ENCODE data around the gene INTS2.
"Not testable (repeated sequence)": the region's sequence is repeated elsewhere in the genome, so short reads cannot be mapped to it uniquely, and the experiment has no call there.

INTS2 gene

DNA sequence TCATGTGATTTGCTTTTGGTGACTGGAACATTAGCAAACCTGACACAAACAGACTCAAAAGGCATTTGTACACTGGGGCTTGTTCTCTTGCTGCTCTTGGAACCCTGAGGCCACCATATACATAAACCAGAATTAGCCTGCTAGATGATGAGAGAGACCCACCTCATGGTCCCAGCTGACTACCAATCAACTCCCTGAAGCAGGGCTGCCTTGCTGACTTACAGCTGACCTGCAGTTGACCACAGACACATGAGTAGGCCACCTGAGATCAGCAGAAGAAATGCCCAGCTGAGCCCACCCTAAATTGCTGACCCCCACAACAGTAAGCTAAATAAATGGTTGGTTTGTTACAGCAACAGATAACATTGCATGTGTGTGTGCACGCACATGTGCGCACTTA lies 93.2 kb downstream of the INTS2 start:
- H3K4me1 Mint-ChIP-seq (ENCODE audit: low read depth): no peaks in the 10 kb centered on the region
- no peaks in the 10 kb centered on the region for H3K36me3 Mint-ChIP-seq (ENCODE audit: low read depth)
- no peaks in the 10 kb centered on the region for H3K27me3 Mint-ChIP-seq
- H3K9me3 Mint-ChIP-seq: no peaks in the 10 kb centered on the region
- intact Hi-C loops (cut with micrococcal nuclease): no loop called here
- no peak overlapping the region for H3K4me3 Mint-ChIP-seq
- no peak overlapping the region for H3K27ac Mint-ChIP-seq

DNA sequence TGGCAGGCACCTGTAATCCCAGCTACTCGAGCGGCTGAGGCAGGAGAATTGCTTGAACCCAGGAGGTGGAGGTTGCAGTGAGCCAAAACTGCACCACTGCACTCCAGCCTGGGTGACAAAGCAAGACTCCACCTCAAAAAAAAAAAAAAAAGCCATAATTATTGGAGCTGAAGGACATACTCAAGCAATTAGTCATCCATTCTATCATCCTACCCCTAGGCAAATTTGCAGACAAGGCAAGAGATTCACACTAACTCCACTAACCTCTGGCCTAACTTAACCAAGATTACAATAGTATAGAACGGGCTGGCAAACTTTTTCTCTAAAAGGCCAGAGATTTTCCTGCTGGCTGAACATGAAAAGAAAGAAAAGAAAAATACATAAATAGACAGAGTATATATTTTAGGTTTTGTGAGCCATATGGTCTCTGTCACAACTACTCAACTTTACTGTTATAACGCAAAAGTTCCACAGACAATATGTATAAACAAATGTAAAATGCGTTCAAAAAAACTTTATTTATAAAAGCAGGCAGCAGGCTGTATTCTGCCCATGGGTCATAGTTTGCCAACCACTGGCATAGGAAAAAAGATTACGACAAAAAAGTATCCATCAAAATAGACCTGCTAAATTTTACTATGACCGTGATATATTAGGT lies 94.1 kb downstream of the INTS2 start:
- Mint-ChIP-seq H3K27me3 (no peaks in the 10 kb centered on the region), H3K4me1 (ENCODE audit: low read depth) (no peaks in the 10 kb centered on the region), H3K4me3 (no peak overlapping the region), H3K27ac (no peak overlapping the region), H3K9me3 (no peaks in the 10 kb centered on the region), H3K36me3 (ENCODE audit: low read depth) (no peaks in the 10 kb centered on the region)
- intact Hi-C loops (cut with micrococcal nuclease): no loop called here

DNA sequence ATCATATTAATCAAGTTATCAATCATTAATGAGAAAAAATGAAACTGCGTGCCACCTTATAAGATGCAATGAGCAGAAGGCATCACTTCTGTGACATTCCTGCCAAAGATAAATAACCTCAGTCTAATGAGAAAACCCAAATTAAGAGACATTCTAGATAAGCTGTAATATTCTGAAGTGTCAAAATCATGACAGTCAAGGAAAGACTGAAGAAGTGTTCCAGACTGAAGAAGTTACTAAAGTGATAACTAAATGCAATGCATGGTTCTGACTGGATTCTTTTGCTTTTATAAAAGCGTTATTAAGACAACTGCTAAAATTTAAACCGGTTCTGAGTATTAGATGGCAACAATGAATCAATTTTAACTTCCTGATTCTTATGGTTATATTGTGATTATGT lies 95.3 kb downstream of the INTS2 start:
- H3K27ac Mint-ChIP-seq: no peak overlapping the region
- H3K27me3 Mint-ChIP-seq: no peaks in the 10 kb centered on the region
- intact Hi-C loops (cut with micrococcal nuclease): no loop called here
- no peaks in the 10 kb centered on the region for H3K4me1 Mint-ChIP-seq (ENCODE audit: low read depth)
- no peaks in the 10 kb centered on the region for H3K9me3 Mint-ChIP-seq
- H3K36me3 Mint-ChIP-seq (ENCODE audit: low read depth): no peaks in the 10 kb centered on the region
- no peak overlapping the region for H3K4me3 Mint-ChIP-seq

DNA sequence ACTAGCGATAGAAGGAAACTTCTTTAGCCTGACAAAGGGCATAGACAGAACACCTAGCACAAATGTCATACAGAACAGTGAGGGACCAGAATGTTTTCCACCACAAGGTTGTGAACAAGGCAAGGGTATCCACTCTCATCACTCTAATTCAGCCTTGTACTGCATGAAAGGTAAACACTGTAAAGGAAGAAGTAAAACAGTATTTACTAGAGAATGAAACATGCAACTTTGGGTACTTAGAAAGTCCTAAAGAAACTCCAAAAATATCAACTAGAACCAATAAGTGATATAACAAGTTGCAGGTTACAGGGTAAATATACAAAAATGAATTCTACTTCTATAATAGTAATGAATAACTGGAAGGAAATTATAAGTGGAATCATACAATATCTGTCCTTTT lies 96.7 kb downstream of the INTS2 start:
- Mint-ChIP-seq H3K27ac (no peak overlapping the region), H3K27me3 (no peaks in the 10 kb centered on the region), H3K4me1 (ENCODE audit: low read depth) (no peaks in the 10 kb centered on the region), H3K9me3 (no peaks in the 10 kb centered on the region), H3K4me3 (no peak overlapping the region), H3K36me3 (ENCODE audit: low read depth) (no peaks in the 10 kb centered on the region)
- intact Hi-C loops (cut with micrococcal nuclease): no loop called here

DNA sequence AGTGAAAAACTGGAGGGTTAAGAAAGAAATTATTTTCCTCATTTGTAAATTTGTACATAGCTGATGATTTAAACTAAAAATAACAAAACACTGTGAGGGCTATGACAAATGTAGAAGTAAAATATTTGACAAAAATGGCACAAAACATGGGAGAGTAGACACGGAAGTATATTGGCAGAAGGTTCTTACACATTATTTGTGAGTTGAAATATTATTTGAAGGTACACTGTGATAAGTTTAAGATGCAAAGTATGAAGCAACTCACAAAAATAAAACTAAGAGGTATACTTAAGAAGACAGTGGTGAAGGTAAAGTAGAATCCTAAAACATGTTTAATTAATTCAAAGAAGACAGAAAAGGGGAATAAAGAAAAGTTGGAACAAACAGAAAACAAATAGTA lies 99.1 kb downstream of the INTS2 start:
- intact Hi-C loops (cut with micrococcal nuclease): no loop called here
- Mint-ChIP-seq H3K27me3 (no peaks in the 10 kb centered on the region), H3K9me3 (no peaks in the 10 kb centered on the region), H3K4me1 (ENCODE audit: low read depth) (no peaks in the 10 kb centered on the region), H3K27ac (no peak overlapping the region), H3K4me3 (no peak overlapping the region), H3K36me3 (ENCODE audit: low read depth) (no peaks in the 10 kb centered on the region)

DNA sequence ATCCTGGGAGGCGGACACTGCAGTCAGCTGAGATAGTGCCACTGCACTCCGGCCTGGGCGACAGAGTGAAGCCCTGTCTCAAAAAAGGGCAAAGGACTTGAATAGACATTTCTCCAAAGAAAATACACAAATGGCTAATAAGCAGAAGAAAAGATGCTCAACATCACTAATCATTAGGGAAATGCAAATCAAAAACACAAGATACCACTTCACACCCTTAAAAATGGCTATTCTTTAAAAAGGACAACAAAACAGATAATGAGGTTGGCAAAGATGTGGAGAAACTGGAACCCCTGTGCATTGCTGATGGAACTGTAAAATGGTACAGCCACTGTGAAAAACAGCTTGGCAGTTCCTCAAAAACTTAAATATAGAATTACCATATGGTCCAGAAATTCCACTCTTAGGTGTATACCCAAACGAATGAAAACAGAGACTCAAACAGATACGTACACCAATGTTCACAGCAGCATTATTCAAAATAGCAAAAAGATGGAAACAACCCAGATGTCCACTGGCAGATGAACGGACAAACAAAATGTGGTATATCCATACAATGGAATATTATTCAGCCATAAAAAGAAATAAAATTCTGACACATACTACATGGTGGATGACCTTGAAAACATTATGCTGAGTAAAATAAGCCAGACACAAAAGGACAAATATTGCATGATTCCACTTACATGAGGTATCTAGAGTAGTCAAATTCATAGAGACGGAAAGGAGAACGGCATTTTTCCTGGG lies 100.0 kb downstream of the INTS2 start:
- H3K27ac Mint-ChIP-seq: no peak overlapping the region
- no peaks in the 10 kb centered on the region for H3K9me3 Mint-ChIP-seq
- no peak overlapping the region for H3K4me3 Mint-ChIP-seq
- intact Hi-C loops (cut with micrococcal nuclease): no loop called here
- H3K4me1 Mint-ChIP-seq (ENCODE audit: low read depth): no peaks in the 10 kb centered on the region
- no peaks in the 10 kb centered on the region for H3K36me3 Mint-ChIP-seq (ENCODE audit: low read depth)
- H3K27me3 Mint-ChIP-seq: no peaks in the 10 kb centered on the region

DNA sequence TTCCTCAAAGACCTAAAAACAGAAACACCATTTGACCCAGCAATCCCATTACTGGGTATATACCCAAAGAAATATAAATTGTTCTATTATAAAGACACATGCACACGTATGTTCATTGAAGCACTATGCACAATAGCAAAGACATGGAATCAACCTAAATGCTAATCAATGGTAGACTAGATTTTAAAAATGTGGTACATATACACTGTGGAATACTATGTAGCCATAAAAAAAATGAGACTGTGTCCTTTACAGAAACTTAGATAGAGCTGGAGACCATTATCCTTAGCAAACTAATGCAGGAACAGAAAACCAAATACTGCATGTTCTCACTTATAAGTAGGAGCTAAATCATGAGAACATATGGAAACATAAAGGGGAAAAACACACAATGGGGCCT lies 100.9 kb downstream of the INTS2 start:
- H3K27me3 Mint-ChIP-seq; H3K4me1 Mint-ChIP-seq (ENCODE audit: low read depth); H3K4me3 Mint-ChIP-seq; H3K36me3 Mint-ChIP-seq (ENCODE audit: low read depth); H3K27ac Mint-ChIP-seq; intact Hi-C loops (cut with micrococcal nuclease); H3K9me3 Mint-ChIP-seq: not testable (repeated sequence)

DNA sequence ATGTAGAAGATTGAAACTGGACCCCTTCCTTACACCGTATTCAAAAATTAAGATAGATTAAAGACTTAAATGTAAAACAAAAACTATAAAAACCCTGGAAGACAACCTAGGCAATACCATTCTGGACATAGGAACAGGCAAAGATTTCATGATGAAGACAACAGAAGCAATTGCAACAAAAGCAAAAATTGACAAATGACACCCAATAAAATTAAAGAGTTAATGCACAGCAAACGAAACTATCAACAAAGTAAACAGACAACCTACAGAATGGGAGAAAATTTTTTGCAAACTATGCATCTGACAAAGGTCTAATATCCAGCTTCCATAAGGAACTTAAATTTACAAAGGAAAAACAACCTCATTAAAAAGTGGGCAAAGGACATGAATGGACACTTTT lies 101.6 kb downstream of the INTS2 start:
- intact Hi-C loops (cut with micrococcal nuclease); H3K4me1 Mint-ChIP-seq (ENCODE audit: low read depth); H3K27me3 Mint-ChIP-seq; H3K36me3 Mint-ChIP-seq (ENCODE audit: low read depth); H3K4me3 Mint-ChIP-seq; H3K27ac Mint-ChIP-seq; H3K9me3 Mint-ChIP-seq: not testable (repeated sequence)

DNA sequence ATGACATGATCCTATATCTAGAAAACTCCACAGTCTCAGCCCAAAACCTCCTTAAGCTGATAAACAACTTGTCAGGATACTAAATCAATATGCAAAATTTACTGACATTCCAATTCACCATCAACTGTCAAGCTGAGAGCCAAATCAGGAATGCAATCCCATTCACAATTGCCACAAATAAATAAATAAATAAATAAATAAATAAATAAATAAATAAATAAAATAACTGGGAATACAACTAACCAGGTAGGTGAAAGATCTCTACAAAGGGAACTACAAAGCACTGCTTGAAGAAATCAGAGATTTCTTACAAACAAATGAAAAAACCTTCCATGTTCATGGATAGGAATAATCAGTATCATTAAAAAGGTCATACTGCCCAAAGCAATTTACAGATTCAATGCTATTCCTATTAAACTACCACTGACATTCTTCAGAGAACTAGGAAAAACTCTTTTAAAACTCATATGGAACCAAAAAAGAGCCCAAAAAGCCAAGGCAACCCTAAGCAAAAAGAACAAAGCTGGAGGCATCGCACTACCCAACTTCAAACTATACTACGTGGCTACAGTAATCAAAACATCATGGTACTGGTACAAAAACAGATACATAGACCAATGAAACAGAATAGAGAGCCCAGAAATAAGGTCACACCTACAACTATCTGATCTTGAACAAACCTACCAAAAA lies 102.2 kb downstream of the INTS2 start:
- no peaks in the 10 kb centered on the region for H3K4me1 Mint-ChIP-seq (ENCODE audit: low read depth)
- H3K4me3 Mint-ChIP-seq: no peak overlapping the region
- H3K27me3 Mint-ChIP-seq: no peaks in the 10 kb centered on the region
- no peak overlapping the region for H3K27ac Mint-ChIP-seq
- intact Hi-C loops (cut with micrococcal nuclease): no loop called here
- H3K36me3 Mint-ChIP-seq (ENCODE audit: low read depth): peaks cover 6% of the 10 kb centered on the region
- H3K9me3 Mint-ChIP-seq: peaks cover 8% of the 10 kb centered on the region

DNA sequence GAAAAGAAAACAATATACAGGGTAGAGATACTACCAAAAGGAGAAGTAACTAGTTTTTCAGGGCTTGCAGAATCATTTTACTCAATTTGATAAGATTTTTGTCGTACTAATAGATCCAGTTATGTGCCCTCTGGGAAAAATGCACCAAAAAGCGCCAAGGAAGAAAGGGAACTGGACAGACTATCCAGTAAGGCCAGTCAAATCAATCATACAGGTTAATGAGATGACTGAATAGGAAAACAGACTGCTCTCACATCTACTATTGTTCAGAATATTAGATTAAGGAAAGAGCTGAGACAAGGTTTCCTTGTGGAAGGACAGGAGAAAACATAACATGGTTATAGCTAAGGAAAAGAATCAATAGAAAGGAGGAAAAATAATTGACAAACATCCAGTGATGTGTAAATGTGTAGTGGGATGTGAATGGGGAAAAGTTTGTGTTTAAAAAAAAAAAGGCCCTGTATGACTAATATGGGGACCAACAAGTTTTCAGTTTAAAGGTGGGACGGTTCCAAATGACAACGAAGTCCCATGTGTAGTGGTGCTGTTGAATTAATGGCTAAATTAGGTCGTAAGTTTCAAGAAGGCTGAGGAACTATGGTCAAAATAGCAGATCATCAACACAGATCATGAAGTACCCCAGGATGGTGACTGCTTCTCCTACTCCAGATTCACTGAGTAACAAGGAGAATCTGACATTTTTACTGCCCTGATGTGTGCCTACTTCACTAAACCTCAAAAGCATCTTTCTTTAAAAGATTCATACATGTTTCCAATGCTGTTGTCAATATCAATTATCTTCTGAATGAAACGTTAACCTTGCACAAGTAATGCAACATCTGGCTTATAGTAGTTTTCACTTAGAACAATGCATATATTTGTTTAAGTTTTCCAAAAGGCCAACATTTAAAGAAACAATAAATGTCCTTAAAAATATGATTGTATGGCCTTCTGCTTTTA lies 105.2 kb downstream of the INTS2 start:
- intact Hi-C loops (cut with micrococcal nuclease): no loop called here
- no peaks in the 10 kb centered on the region for H3K4me1 Mint-ChIP-seq (ENCODE audit: low read depth)
- H3K9me3 Mint-ChIP-seq: peaks cover 11% of the 10 kb centered on the region
- H3K27me3 Mint-ChIP-seq: no peaks in the 10 kb centered on the region
- H3K4me3 Mint-ChIP-seq: no peak overlapping the region
- H3K36me3 Mint-ChIP-seq (ENCODE audit: low read depth): peaks cover 6% of the 10 kb centered on the region
- no peak overlapping the region for H3K27ac Mint-ChIP-seq

DNA sequence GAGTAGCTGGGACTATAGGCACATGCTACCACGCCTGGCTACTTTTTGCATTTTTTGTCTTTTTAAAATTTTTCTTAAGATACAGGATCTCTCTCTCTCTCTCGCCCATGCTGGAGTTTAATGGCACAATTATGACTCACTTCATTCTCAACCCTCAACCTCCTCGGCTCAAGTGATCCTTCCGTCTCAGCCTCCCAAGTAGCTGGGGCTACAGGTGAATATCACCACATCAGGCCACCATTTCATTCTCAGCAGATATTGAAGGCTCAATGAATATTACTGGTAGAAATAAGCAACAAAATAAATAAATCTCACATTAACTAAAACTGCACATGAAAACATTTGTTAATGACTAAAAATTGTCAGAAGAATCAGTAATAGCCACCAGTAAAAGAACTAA lies 106.1 kb downstream of the INTS2 start:
- intact Hi-C loops (cut with micrococcal nuclease): no loop called here
- peaks cover 4% of the 10 kb centered on the region for H3K4me1 Mint-ChIP-seq (ENCODE audit: low read depth)
- no peaks in the 10 kb centered on the region for H3K27me3 Mint-ChIP-seq
- H3K4me3 Mint-ChIP-seq: no peak overlapping the region
- H3K9me3 Mint-ChIP-seq: peaks cover 11% of the 10 kb centered on the region
- H3K27ac Mint-ChIP-seq: no peak overlapping the region
- peaks cover 6% of the 10 kb centered on the region for H3K36me3 Mint-ChIP-seq (ENCODE audit: low read depth)

DNA sequence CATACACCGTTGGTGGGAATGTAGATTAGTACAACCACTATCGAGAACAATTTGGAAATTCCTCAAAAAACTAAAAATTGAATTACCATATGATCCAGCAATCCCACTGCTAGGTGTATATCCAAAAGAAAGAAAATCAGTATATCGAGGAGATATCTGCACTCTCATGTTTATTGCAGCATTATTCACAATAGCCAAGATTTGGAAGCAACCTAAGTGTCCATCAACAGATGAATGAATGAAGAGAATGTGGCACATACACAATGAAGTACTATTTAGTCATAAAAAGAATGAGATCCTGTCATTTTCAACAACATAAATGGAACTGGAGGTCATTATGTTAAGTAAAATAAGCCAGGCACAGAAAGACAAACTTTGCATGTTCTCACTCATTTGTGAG lies 108.5 kb downstream of the INTS2 start:
- H3K27ac Mint-ChIP-seq; H3K27me3 Mint-ChIP-seq; H3K4me3 Mint-ChIP-seq; intact Hi-C loops (cut with micrococcal nuclease); H3K36me3 Mint-ChIP-seq (ENCODE audit: low read depth): not testable (repeated sequence)
- peaks cover 14% of the 10 kb centered on the region for H3K4me1 Mint-ChIP-seq (ENCODE audit: low read depth)
- H3K9me3 Mint-ChIP-seq: peaks cover 11% of the 10 kb centered on the region

DNA sequence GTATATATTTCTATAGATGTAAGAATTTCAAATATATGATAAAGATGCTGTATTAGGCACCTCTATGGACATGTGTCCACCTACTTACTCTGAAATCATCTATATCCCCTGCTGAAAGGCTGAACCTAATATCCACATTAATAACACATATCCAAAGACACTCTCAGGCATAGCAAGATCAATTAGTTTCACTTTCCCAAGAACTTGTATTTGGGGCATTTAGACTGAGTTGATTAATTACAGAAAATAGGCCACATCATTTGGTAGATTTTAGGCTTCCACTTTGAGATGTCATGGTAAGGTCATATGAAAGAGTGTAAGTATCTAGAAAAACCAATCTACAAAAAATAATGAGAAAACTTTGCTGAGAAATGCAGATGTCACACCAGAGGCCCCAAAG lies 109.6 kb downstream of the INTS2 start:
- peaks cover 11% of the 10 kb centered on the region for H3K9me3 Mint-ChIP-seq
- H3K4me3 Mint-ChIP-seq: no peak overlapping the region
- H3K27ac Mint-ChIP-seq: no peak overlapping the region
- H3K4me1 Mint-ChIP-seq (ENCODE audit: low read depth): peaks cover 14% of the 10 kb centered on the region
- H3K36me3 Mint-ChIP-seq (ENCODE audit: low read depth): peaks cover 6% of the 10 kb centered on the region
- no peaks in the 10 kb centered on the region for H3K27me3 Mint-ChIP-seq
- intact Hi-C loops (cut with micrococcal nuclease): no loop called here

DNA sequence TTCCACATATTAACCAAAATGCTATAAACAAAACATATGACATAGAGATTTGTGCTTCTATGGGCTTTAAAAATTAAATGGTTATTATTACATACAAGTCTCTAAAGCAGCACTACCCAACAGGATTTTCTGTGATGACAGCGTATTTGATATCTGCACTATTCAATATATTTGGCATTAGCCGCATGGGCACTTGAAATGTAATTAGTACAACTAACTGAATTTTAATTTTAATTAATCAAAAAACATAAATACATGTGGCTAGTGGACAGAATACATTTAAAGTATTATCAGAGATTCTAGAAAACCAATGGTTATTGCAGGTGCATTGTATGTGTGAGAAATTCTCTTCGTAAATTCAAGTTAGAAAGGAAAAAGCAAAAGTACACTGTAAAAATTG lies 110.3 kb downstream of the INTS2 start:
- Mint-ChIP-seq H3K4me3 (no peak overlapping the region), H3K36me3 (ENCODE audit: low read depth) (peaks cover 6% of the 10 kb centered on the region), H3K27me3 (no peaks in the 10 kb centered on the region), H3K9me3 (peaks cover 11% of the 10 kb centered on the region), H3K4me1 (ENCODE audit: low read depth) (peaks cover 20% of the 10 kb centered on the region), H3K27ac (no peak overlapping the region)
- intact Hi-C loops (cut with micrococcal nuclease): no loop called here
